ENCODE results near the gene TNNI3K. TPM values are rescaled to one million over a fixed set of nuclear protein-coding genes. Genes with fewer than 3 reads are reported as not detected.
A peak's percentile ranks its signal among the peaks of the same experiment; 100 is the strongest.

The TNNI3K gene
- total RNA-seq, 1 donor from 2014 or later: 1.1 TPM

GRCh38 chr1:74549932-74550331 is 314.7 kb downstream of the TNNI3K start:
- Histone ChIP-seq H3K9me3 (no peaks in the 10 kb centered on the region), H3K36me3 (no peaks in the 10 kb centered on the region), H3K27ac (no peak overlapping the region), H3K27me3 (ENCODE audit: low read depth) (no peaks in the 10 kb centered on the region), H3K4me3 (no peak overlapping the region), H3K4me1 (no peaks in the 10 kb centered on the region)
- ATAC-seq (no peak), DNase-seq (no peak)
- TF ChIP-seq, protein P1, sequence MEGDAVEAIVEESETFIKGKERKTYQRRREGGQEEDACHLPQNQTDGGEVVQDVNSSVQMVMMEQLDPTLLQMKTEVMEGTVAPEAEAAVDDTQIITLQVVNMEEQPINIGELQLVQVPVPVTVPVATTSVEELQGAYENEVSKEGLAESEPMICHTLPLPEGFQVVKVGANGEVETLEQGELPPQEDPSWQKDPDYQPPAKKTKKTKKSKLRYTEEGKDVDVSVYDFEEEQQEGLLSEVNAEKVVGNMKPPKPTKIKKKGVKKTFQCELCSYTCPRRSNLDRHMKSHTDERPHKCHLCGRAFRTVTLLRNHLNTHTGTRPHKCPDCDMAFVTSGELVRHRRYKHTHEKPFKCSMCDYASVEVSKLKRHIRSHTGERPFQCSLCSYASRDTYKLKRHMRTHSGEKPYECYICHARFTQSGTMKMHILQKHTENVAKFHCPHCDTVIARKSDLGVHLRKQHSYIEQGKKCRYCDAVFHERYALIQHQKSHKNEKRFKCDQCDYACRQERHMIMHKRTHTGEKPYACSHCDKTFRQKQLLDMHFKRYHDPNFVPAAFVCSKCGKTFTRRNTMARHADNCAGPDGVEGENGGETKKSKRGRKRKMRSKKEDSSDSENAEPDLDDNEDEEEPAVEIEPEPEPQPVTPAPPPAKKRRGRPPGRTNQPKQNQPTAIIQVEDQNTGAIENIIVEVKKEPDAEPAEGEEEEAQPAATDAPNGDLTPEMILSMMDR (IDR thresholded peaks at IDR 0.05): no peak
- intact Hi-C loops (cut with DNase I): no loop called here

GRCh38 chr1:74570797-74571492 is 335.8 kb downstream of the TNNI3K start:
- Histone ChIP-seq H3K4me1 (no peaks in the 10 kb centered on the region), H3K4me3 (no peak overlapping the region), H3K27me3 (ENCODE audit: low read depth) (no peaks in the 10 kb centered on the region), H3K9me3 (no peaks in the 10 kb centered on the region), H3K27ac (no peak overlapping the region), H3K36me3 (no peaks in the 10 kb centered on the region)
- ATAC-seq: no peak
- DNase-seq: no peak
- TF ChIP-seq, protein P1 (IDR thresholded peaks at IDR 0.05): no peak
- intact Hi-C loops (cut with DNase I): no loop called here

DNA sequence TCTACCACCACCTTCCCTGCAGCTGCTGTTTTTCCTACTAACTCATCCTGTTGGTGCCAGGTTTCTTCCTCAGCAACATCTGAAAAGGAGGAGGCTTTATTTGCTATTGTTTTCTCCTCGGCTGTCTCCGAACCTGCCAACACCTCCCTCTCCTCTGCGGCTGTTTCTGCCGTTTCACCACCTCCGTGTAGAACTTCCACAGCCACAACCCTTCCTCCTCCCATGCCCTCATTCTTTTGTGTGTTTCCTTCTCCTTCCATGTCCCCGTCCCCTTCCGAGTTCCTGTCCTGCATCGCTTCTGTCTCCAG is 336.3 kb downstream of the TNNI3K start:
- DNase-seq (no peak), ATAC-seq (no peak)
- H3K4me1 ChIP-seq: no peaks in the 10 kb centered on the region
- no peaks in the 10 kb centered on the region for H3K9me3 ChIP-seq
- no peak overlapping the region for H3K27ac ChIP-seq
- TF ChIP-seq, protein P1 (IDR thresholded peaks at IDR 0.05): no peak
- H3K4me3 ChIP-seq: no peak overlapping the region
- H3K36me3 ChIP-seq: no peaks in the 10 kb centered on the region
- intact Hi-C loops (cut with DNase I): no loop called here
- no peaks in the 10 kb centered on the region for H3K27me3 ChIP-seq (ENCODE audit: low read depth)

GRCh38 chr1:74571891-74572290 is 336.7 kb downstream of the TNNI3K start:
- no peak for DNase-seq
- Histone ChIP-seq H3K4me1 (no peaks in the 10 kb centered on the region), H3K27ac (no peak overlapping the region), H3K36me3 (no peaks in the 10 kb centered on the region), H3K9me3 (no peaks in the 10 kb centered on the region), H3K4me3 (no peak overlapping the region), H3K27me3 (ENCODE audit: low read depth) (no peaks in the 10 kb centered on the region)
- ATAC-seq: peak in 1 of 2 donors; percentile 23
- TF ChIP-seq, protein P1 (IDR thresholded peaks at IDR 0.05): no peak
- intact Hi-C loops (cut with DNase I): no loop called here

DNA sequence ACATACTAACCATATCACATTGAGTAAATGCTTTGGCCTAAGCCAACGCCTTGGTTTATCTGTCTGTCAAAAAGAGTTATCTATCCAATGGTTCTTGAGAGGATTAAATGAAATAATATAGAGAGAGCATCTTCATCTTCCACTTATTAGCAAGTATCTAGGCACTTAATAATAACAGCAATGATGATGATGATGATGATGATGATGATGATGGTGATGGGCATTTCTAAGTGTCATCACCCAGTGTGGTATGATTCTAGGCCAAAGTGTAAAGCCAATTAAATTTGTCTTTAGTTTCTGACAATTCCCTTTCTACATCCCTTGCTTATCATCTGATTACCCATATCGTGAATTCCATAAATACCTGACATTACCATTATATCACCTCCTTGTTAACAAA is 342.9 kb downstream of the TNNI3K start:
- TF ChIP-seq, protein P1 (IDR thresholded peaks at IDR 0.05): no peak
- intact Hi-C loops (cut with DNase I): no loop called here
- no peaks in the 10 kb centered on the region for H3K36me3 ChIP-seq
- ATAC-seq (no peak), DNase-seq (no peak)
- H3K4me3 ChIP-seq: no peak overlapping the region
- H3K4me1 ChIP-seq: no peaks in the 10 kb centered on the region
- no peak overlapping the region for H3K27ac ChIP-seq
- H3K9me3 ChIP-seq: no peaks in the 10 kb centered on the region
- no peaks in the 10 kb centered on the region for H3K27me3 ChIP-seq (ENCODE audit: low read depth)
